Peyer's patch (tissue), 4 donors: ENCODE data around the gene RIOK3. TPM values are rescaled to one million over a fixed set of nuclear protein-coding genes. Genes with fewer than 3 reads are reported as not detected.

ENCODE experiments used
- DNase-seq, 3 donors: peaks; one replicate each; pipeline ENCODE4 v3.0.0-alpha.2; 2017 to 2019
- H3K27ac ChIP-seq, 4 donors: fragments of 200-600 bp; sonication (generic); one replicate each; pipeline ENCODE4 v1.5.1; 2016 to 2019
- H3K27me3 ChIP-seq, 2 donors: fragments of 200-600 bp; sonication (generic); one replicate each; pipeline ENCODE4 v1.5.1; 2019
- H3K36me3 ChIP-seq, 3 donors: fragments of 200-600 bp; sonication (generic); one replicate each; pipeline ENCODE4 v1.5.1; 2016 to 2019
- H3K4me1 ChIP-seq, 4 donors: fragments of 200-600 bp; sonication (generic); one replicate each; pipeline ENCODE4 v1.5.1; 2016 to 2019
- H3K4me3 ChIP-seq, 4 donors: fragments of 200-600 bp; sonication (generic); 1 replicate in 3 of 4; 2 replicates in 1 of 4; pipeline ENCODE4 v1.5.1; 2016 to 2019; ENCODE audit warnings: mild to moderate bottlenecking in 1 of 4
- H3K9me3 ChIP-seq, 4 donors: fragments of 200-600 bp; sonication (generic); one replicate each; pipeline ENCODE4 v1.5.1; 2016 to 2019; ENCODE audit warnings: mild to moderate bottlenecking in 1 of 4
- POLR2A ChIP-seq, 2 donors: fragments of 450-650 bp; IDR thresholded peaks; one replicate each; pipeline ENCODE4 v1.5.1; 2017; ENCODE audit warnings: antibody characterized with exemption in 2 of 2, mild to moderate bottlenecking in 2 of 2, moderate library complexity in 2 of 2
- total RNA-seq, 4 donors: library from RNA; depleted of rRNA; stranded (reverse); fragments of >200 nt; gene quantifications; one replicate each; pipeline ENCODE4 v1.1.0, GENCODE V29; 2016
- TF ChIP-seq, protein P1 (sequence below), 6 experiments: fragments of 450-650 bp in 4 of 6; fragments of 200-600 bp in 2 of 6; sonication (generic) in 1 of 6; IDR thresholded peaks; one replicate each; pipeline ENCODE4 v1.5.1; 2017 to 2019; ENCODE audit warnings: antibody characterized with exemption in 6 of 6, mild to moderate bottlenecking in 3 of 6, moderate library complexity in 1 of 6

Gene RIOK3
- 100 to 1,000 TPM in 3 of 4 donors, 10 to 100 TPM in 1; 66.0 to 262 (median 160) TPM for total RNA-seq

DNA sequence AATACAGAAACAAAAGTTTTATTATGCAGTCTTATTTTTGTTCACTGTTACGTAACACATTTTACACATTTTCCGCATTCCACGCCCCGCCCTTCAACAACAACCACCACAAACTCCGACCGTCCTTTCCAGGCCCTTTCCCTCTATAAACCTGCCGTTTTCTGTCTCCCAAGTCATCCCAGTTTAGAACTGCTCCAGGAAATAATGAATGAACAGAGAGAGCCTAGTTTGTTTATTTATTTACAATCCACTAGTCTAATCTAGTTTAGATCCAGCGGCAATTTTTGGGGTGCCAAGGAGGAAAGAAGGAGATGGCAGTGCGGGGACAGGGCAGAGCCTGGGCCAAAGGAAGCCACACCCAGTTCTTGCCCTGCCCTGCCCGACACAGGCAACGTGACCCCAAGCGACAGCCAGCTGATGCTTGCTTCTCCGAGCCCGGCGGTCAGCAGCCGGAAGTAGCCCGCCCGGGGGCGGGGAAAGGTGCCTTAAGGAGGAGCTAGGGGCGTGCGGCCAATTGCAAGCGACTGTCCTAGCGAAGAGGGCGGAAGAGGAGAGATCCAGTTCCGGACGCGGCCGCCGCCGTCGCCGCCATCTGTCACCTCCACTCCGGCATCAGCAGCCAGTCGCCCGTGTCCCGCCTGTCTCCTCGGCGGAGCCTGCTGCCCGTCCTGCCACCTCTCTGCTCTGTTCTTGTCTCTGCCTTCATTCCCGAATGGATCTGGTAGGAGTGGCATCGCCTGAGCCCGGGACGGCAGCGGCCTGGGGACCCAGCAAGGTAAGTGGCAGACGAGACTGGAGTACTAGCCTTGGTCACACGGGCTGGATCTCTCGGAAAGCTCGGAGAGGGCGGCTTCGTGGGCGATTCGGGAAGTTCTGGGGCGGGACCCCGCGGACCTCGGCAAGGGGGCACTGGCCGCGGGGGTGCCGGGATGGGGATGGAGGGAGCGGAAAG is at the start of gene RIOK3:
TSS of gene RIOK3 (plus strand) at position 560 of the 952 bp plus-strand sequence. CDS start at position 713, 153 bp downstream.
- Histone ChIP-seq H3K36me3 (peaks cover 0 to 9% (median 0%) of the 10 kb centered on the region in 3 donors), H3K4me3 (peak within 1 kb of the TSS; percentile 85 to 99 (median 96)), H3K9me3 (no peaks in the 10 kb centered on the region), H3K27me3 (no peaks in the 10 kb centered on the region), H3K27ac (peak within 1 kb of the TSS; percentile 86 to 99 (median 96)), H3K4me1 (peaks cover 0 to 38% (median 7%) of the 10 kb centered on the region in 4 donors)
- peak; percentile 94 to 99 (median 99) for DNase-seq
- TF ChIP-seq POLR2A (IDR thresholded peaks at IDR 0.05) = peak; percentile 98
- TF ChIP-seq, protein P1, sequence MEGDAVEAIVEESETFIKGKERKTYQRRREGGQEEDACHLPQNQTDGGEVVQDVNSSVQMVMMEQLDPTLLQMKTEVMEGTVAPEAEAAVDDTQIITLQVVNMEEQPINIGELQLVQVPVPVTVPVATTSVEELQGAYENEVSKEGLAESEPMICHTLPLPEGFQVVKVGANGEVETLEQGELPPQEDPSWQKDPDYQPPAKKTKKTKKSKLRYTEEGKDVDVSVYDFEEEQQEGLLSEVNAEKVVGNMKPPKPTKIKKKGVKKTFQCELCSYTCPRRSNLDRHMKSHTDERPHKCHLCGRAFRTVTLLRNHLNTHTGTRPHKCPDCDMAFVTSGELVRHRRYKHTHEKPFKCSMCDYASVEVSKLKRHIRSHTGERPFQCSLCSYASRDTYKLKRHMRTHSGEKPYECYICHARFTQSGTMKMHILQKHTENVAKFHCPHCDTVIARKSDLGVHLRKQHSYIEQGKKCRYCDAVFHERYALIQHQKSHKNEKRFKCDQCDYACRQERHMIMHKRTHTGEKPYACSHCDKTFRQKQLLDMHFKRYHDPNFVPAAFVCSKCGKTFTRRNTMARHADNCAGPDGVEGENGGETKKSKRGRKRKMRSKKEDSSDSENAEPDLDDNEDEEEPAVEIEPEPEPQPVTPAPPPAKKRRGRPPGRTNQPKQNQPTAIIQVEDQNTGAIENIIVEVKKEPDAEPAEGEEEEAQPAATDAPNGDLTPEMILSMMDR (IDR thresholded peaks at IDR 0.05) = peak in 1 of 6 experiments; percentile 27

- TF ChIP-seq POLR2A (IDR thresholded peaks at IDR 0.05) = no peak
- TF ChIP-seq, protein P1 (IDR thresholded peaks at IDR 0.05) = no peak
- Histone ChIP-seq H3K27me3 (no peaks in the 10 kb centered on the region), H3K4me1 (peaks cover 0 to 3% (median 0%) of the 10 kb centered on the region in 4 donors), H3K9me3 (no peaks in the 10 kb centered on the region), H3K4me3 (no peak overlapping the region), H3K36me3 (no peaks in the 10 kb centered on the region), H3K27ac (no peak overlapping the region)
- no peak for DNase-seq
These were observed 49.8 kb upstream of the RIOK3 start for GRCh38 chr18:23403310-23403709.

DNA sequence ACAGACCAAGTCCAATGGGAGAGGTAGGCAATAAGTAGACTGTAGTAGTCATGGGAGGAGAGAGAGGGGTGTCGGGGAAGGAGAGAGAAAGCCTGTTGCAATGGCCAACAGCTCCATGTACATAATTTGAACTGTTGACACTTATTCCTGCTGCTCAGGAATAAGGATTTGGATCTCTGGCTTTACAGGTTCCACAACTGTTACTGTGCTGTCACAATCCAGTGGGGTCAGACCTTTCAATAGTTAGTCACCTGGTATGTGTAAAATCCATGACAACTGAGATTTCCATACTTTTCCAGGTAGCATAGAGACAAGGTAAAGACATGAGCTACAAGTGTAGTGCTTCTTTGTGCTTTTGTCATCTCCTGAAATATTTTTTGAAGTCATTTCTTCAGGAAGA is 47.5 kb upstream of the RIOK3 start:
- H3K9me3 ChIP-seq = no peaks in the 10 kb centered on the region
- H3K36me3 ChIP-seq = no peaks in the 10 kb centered on the region
- H3K27ac ChIP-seq = peak overlapping the region in 1 of 4 donors; percentile 44
- H3K4me3 ChIP-seq = no peak overlapping the region
- DNase-seq = no peak
- peaks cover 0 to 3% (median 0%) of the 10 kb centered on the region in 4 donors for H3K4me1 ChIP-seq
- TF ChIP-seq, protein P1 (IDR thresholded peaks at IDR 0.05) = no peak
- no peaks in the 10 kb centered on the region for H3K27me3 ChIP-seq

- Histone ChIP-seq H3K27ac (peak overlapping the region in 1 of 4 donors; percentile 44), H3K27me3 (no peaks in the 10 kb centered on the region), H3K36me3 (no peaks in the 10 kb centered on the region), H3K4me3 (no peak overlapping the region), H3K9me3 (no peaks in the 10 kb centered on the region), H3K4me1 (peaks cover 0 to under 1% (median 0%) of the 10 kb centered on the region in 4 donors)
- DNase-seq = peak in 1 of 3 donors; percentile 63
- TF ChIP-seq POLR2A (IDR thresholded peaks at IDR 0.05) = no peak
- TF ChIP-seq, protein P1 (IDR thresholded peaks at IDR 0.05) = no peak
These were observed 46.8 kb upstream of the RIOK3 start for GRCh38 chr18:23406271-23406787.

DNA sequence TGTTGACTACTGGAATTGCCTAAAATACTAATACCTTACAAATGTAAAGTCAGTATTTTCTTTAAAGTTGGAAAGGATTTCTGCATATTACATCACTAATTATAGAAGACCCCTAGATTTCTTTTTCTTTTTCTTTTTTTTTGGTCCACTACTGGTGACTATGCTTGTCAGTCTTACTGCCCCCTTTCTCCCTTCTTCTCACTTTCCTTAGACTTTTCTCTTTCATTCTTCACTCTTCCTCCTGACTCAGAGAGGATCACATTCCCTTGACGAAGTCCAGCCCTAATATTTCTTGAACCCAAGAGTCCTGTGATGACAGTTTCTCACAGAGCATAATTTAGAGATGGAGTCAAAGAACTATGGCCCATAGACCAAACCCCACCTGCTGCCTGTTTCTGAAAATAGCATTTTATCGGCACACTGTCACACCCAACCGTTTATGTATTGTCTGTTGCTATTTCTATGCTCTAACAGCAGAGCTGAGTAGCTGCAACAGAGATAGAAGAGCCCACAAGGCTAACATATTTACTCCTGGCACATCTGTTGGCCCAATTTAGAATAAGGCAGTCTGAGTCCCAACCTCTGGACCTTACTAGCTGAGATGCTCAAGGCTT is 40.6 kb upstream of the RIOK3 start:
- Histone ChIP-seq H3K4me3 (no peak overlapping the region), H3K9me3 (no peaks in the 10 kb centered on the region), H3K27me3 (no peaks in the 10 kb centered on the region), H3K4me1 (no peaks in the 10 kb centered on the region), H3K36me3 (no peaks in the 10 kb centered on the region), H3K27ac (no peak overlapping the region)
- DNase-seq = no peak
- no peak for TF ChIP-seq POLR2A (IDR thresholded peaks at IDR 0.05)
- TF ChIP-seq, protein P1 (IDR thresholded peaks at IDR 0.05) = no peak
